ENCODE results near the gene KAT6B. TPM values are rescaled to one million over a fixed set of nuclear protein-coding genes. Genes with fewer than 3 reads are reported as not detected.

KAT6B gene
- total and polyA plus RNA-seq, 2 of the 8 experiments (the other 6 are each of a cell fraction or from before 2014, with no cell fraction given) = 7.3 to 30.8 TPM

GRCh38 chr10:74955796-74956195 is 129.4 kb downstream of the KAT6B start:
- Histone ChIP-seq H2AFZ (ENCODE audit: low read length) (no peak overlapping the region), H4K91ac (replicated peaks; ENCODE audit: insufficient read length, low read length) (no peak overlapping the region), H3K4me2 (ENCODE audit: insufficient read depth in 1 of 2, low read depth in 2 of 2, low read length in 2 of 2) (no peak overlapping the region), H3K9me3 (ENCODE audit: insufficient read depth in 2 of 2, low read depth in 1 of 2, low read length in 1 of 2) (no peaks in the 10 kb centered on the region), H3K36me3 (ENCODE audit: control insufficient read depth in 2 of 4, insufficient read depth in 4 of 4, low read length in 3 of 4) (no peaks in the 10 kb centered on the region), H2BK12ac (ENCODE audit: low read depth, low read length) (no peak overlapping the region), H3K27me3 (replicated peaks in 1 of 4; ENCODE audit: control insufficient read depth in 3 of 4, extremely low read depth in 1 of 4, insufficient read depth in 3 of 4, low read length in 3 of 4) (no peaks in the 10 kb centered on the region), H3K56ac (replicated peaks; ENCODE audit: insufficient read length, low read depth, low read length) (no peak overlapping the region), H3K4ac (replicated peaks; ENCODE audit: insufficient read length, low read depth, low read length) (no peak overlapping the region), H2BK5ac (ENCODE audit: low read depth, low read length) (no peak overlapping the region), H4K20me1 (replicated peaks in 1 of 2; ENCODE audit: control insufficient read depth in 1 of 2, insufficient read depth in 2 of 2, low read length in 2 of 2) (no peaks in the 10 kb centered on the region), H3K79me2 (ENCODE audit: control insufficient read depth in 1 of 2, insufficient read depth in 2 of 2, low read length in 2 of 2) (peaks cover 0 to 2% of the 10 kb centered on the region in 2 experiments; a peak in 1 of 4 replicates), H2BK15ac (ENCODE audit: low read length) (no peak overlapping the region), H4K8ac (ENCODE audit: extremely low read depth, insufficient read depth, low read length) (no peak overlapping the region), H2AK5ac (ENCODE audit: low read depth, low read length) (no peak overlapping the region), H3K9ac (replicated peaks in 1 of 4; ENCODE audit: extremely low read depth in 1 of 4, low read depth in 3 of 4, low read length in 3 of 4) (no peak overlapping the region), H3K23me2 (ENCODE audit: low read depth, low read length) (no peaks in the 10 kb centered on the region), H2BK20ac (ENCODE audit: low read length) (no peak overlapping the region), H3K23ac (ENCODE audit: insufficient read length) (no peak overlapping the region), H4K5ac (ENCODE audit: insufficient read length, low read depth, low read length) (no peak overlapping the region), H2BK120ac (replicated peaks; ENCODE audit: low read depth, low read length) (no peak overlapping the region), H3K14ac (ENCODE audit: insufficient read length) (no peak overlapping the region), H3K4me1 (replicated peaks in 1 of 4; ENCODE audit: control insufficient read depth in 3 of 4, insufficient read depth in 4 of 4, low read length in 3 of 4) (no peaks in the 10 kb centered on the region), H3K4me3 (ENCODE audit: extremely low read depth in 1 of 4, insufficient read depth in 2 of 4, low read depth in 3 of 4, low read length in 4 of 4) (no peak overlapping the region), H3K18ac (ENCODE audit: extremely low read depth, low read length) (no peak overlapping the region), H3K27ac (ENCODE audit: low read depth, low read length) (no peak overlapping the region), H3K79me1 (ENCODE audit: low read depth, low read length) (no peaks in the 10 kb centered on the region)
- CTCF ChIA-PET (ENCODE audit: partially characterized antibody) = no interaction called here
- WGBS, 2 experiments (ENCODE audit: extremely low coverage in 1 of 2, insufficient coverage in 1 of 2, insufficient read length in 1 of 2, insufficient replicate concordance in 2 of 2, low coverage in 1 of 2, low lambda C conversion rate in 2 of 2, missing lambda C conversion rate in 1 of 2) = 85% methylated on average over 5 of the region's 5 CpGs; no CpG with 5 or more reads in 1 of the 2 experiments
- FAIRE-seq (no peak), DNase-seq (ENCODE audit: low read depth in 1 of 2, low spot score in 2 of 2) (no peak)
- POLR2A ChIA-PET (ENCODE audit: partially characterized antibody) = no interaction called here
- no peak for TF ChIP-seq RXRA (IDR thresholded peaks at IDR 0.05; ENCODE audit: insufficient read depth, low read depth, low read length)
- TF ChIP-seq SAP30 (IDR thresholded peaks at IDR 0.05; ENCODE audit: insufficient read depth, insufficient replicate concordance, low read length) = no peak
- no peak for TF ChIP-seq RBBP5 (IDR thresholded peaks at IDR 0.05; ENCODE audit: borderline replicate concordance, low read depth, low read length)
- TF ChIP-seq BRCA1 (IDR thresholded peaks at IDR 0.05; ENCODE audit: low read depth, low read length) = no peak
- TF ChIP-seq SUZ12 (IDR thresholded peaks at IDR 0.05; ENCODE audit: low read length) = no peak
- TF ChIP-seq KDM4A (IDR thresholded peaks at IDR 0.05; ENCODE audit: low read depth, low read length, severe bottlenecking) = no peak
- TF ChIP-seq TBP (IDR thresholded peaks at IDR 0.05; ENCODE audit: low read depth, low read length) = no peak
- TF ChIP-seq EGR1 (IDR thresholded peaks at IDR 0.05; ENCODE audit: borderline replicate concordance, low read depth, low read length) = no peak
- no peak for TF ChIP-seq ZNF274 (IDR thresholded peaks at IDR 0.05; ENCODE audit: borderline replicate concordance, extremely low read depth, low read length)
- TF ChIP-seq POLR2A (IDR thresholded peaks at IDR 0.05; ENCODE audit: control extremely low read depth in 1 of 2, low read depth in 2 of 2, low read length in 2 of 2) = no peak
- TF ChIP-seq MAX (IDR thresholded peaks at IDR 0.05) = no peak
- no peak for TF ChIP-seq GTF2F1 (IDR thresholded peaks at IDR 0.05; ENCODE audit: borderline replicate concordance, low read depth, low read length)
- TF ChIP-seq CHD2 (IDR thresholded peaks at IDR 0.05; ENCODE audit: low read length) = no peak

All from H1 (cell line).